HepG2 (cell line): ENCODE measurements around the gene FUT1. TPM values are rescaled to one million over a fixed set of nuclear protein-coding genes. Genes with fewer than 3 reads are reported as not detected.

Source experiments
- EEA1 ChIP-seq: sonication (generic); formaldehyde crosslinking; IDR thresholded peaks from 2 replicates; pipeline ENCODE4 v1.5.1; 2020; ENCODE audit warnings: mild to moderate bottlenecking, missing genetic modification reagents, borderline replicate concordance
- ESRRA ChIP-seq: sonication (generic); formaldehyde crosslinking; IDR thresholded peaks from 2 replicates; pipeline ENCODE4 v1.5.1; 2020; ENCODE audit warnings: mild to moderate bottlenecking, low read depth, missing genetic modification reagents
- ETV6 ChIP-seq: sonication (generic); formaldehyde crosslinking; conservative IDR thresholded peaks from 2 replicates; pipeline ENCODE4 v1.4.0; 2020; ENCODE audit warnings: missing genetic modification reagents
- FOXC1 ChIP-seq: sonication (generic); formaldehyde crosslinking; IDR thresholded peaks from 2 replicates; pipeline ENCODE4 v1.8.0; 2022; ENCODE audit warnings: mild to moderate bottlenecking, missing genetic modification reagents, borderline replicate concordance
- HOXA3 ChIP-seq: sonication (generic); formaldehyde crosslinking; IDR thresholded peaks from 2 replicates; pipeline ENCODE4 v1.5.0; 2020; ENCODE audit warnings: missing genetic modification reagents
- KLF13 ChIP-seq: sonication (generic); formaldehyde crosslinking; IDR thresholded peaks from 2 replicates; pipeline ENCODE4 v1.4.0; 2020; ENCODE audit warnings: mild to moderate bottlenecking, missing genetic modification reagents
- MAFF ChIP-seq: IDR thresholded peaks from 2 replicates; pipeline ENCODE4 v1.6.1; 2011; ENCODE audit warnings: low read depth, low read length, improper control_type of control experiment
- MTF1 ChIP-seq: sonication (generic); formaldehyde crosslinking; IDR thresholded peaks from 2 replicates; pipeline ENCODE4 v1.5.0; 2020; ENCODE audit warnings: missing genetic modification reagents
- NFKBIZ ChIP-seq: IDR thresholded peaks from 2 replicates; pipeline ENCODE4 v1.6.1; 2018; ENCODE audit warnings: missing genetic modification reagents, missing compliant biosample characterization
- SIX4 ChIP-seq: sonication (generic); formaldehyde crosslinking; IDR thresholded peaks from 2 replicates; pipeline ENCODE4 v1.4.0; 2020; ENCODE audit warnings: missing genetic modification reagents
- SKI ChIP-seq: fragments of 450-650 bp; IDR thresholded peaks from one replicate; pipeline ENCODE4 v1.6.1; 2018; ENCODE audit warnings: mild to moderate bottlenecking; ENCODE audit not compliant: partially characterized antibody
- ZMYM4 ChIP-seq: sonication (generic); formaldehyde crosslinking; IDR thresholded peaks from 2 replicates; pipeline ENCODE4 v1.8.1; 2023; ENCODE audit warnings: mild to moderate bottlenecking, missing genetic modification reagents
- ZNF160 ChIP-seq: sonication (generic); formaldehyde crosslinking; IDR thresholded peaks from 2 replicates; pipeline ENCODE4 v1.8.0; 2022; ENCODE audit warnings: mild to moderate bottlenecking, inconsistent platforms, missing genetic modification reagents
- ZNF329 ChIP-seq: sonication (generic); formaldehyde crosslinking; IDR thresholded peaks from 2 replicates; pipeline ENCODE4 v1.9.0; 2021; ENCODE audit warnings: low read depth, mild to moderate bottlenecking, missing genetic modification reagents
- ZNF547 ChIP-seq: sonication (generic); formaldehyde crosslinking; IDR thresholded peaks from 2 replicates; pipeline ENCODE4 v1.5.1; 2020; ENCODE audit warnings: mild to moderate bottlenecking, missing genetic modification reagents
- ZNF615 ChIP-seq: sonication (generic); formaldehyde crosslinking; IDR thresholded peaks from 2 replicates; pipeline ENCODE4 v1.5.0; 2020; ENCODE audit warnings: mild to moderate bottlenecking, missing genetic modification reagents, borderline replicate concordance
- ZNF724P ChIP-seq: sonication (generic); formaldehyde crosslinking; IDR thresholded peaks from 2 replicates; pipeline ENCODE4 v1.8.0; 2022; ENCODE audit warnings: missing genetic modification reagents, borderline replicate concordance
- ZNF839 ChIP-seq: sonication (generic); formaldehyde crosslinking; IDR thresholded peaks from 2 replicates; pipeline ENCODE4 v1.4.0; 2020; ENCODE audit warnings: missing genetic modification reagents, mild to moderate bottlenecking, borderline replicate concordance
- ZSCAN30 ChIP-seq: sonication (generic); formaldehyde crosslinking; IDR thresholded peaks from 2 replicates; pipeline ENCODE4 v1.5.0; 2020; ENCODE audit warnings: mild to moderate bottlenecking, missing genetic modification reagents
- polyA plus RNA-seq, 8 experiments: library from polyadenylated mRNA; depleted of rRNA in 3 of 8; stranded (reverse) in 7 of 8; unstranded in 1 of 8; fragments of >200 nt; fragmentation: Illumina TruSeq in 4 of 8; extraction: Trizol in 4 of 8; gene quantifications; 2 replicates each; pipeline versions ENCODE4 v1.2.1 to v1.2.3, GENCODE V29; 2011 to 2016; ENCODE audit warnings: low read depth in 4 of 8, missing spikeins in 1 of 8, mixed read lengths in 1 of 8; ENCODE audit not compliant: insufficient read depth in 1 of 8
- total RNA-seq, 5 experiments: library from RNA; depleted of rRNA; stranded (reverse); fragments of >200 nt; fragmentation: Illumina TruSeq; extraction: Trizol; gene quantifications; 2 replicates each; pipeline ENCODE4 v1.2.3, GENCODE V29; 2016; ENCODE audit warnings: low read depth in 1 of 5
- TF ChIP-seq, protein P1 (sequence below): sonication (generic); formaldehyde crosslinking; IDR thresholded peaks from 2 replicates; pipeline ENCODE4 v1.4.0; 2020; ENCODE audit warnings: mild to moderate bottlenecking, missing genetic modification reagents
- TF ChIP-seq, protein P2 (sequence below): IDR thresholded peaks from 2 replicates; pipeline ENCODE4 v1.6.1; 2016; ENCODE audit warnings: low read depth, missing genetic modification reagents, missing compliant biosample characterization
- TF ChIP-seq, protein P3 (sequence below): sonication (generic); formaldehyde crosslinking; IDR thresholded peaks from 2 replicates; pipeline ENCODE4 v1.5.0; 2020; ENCODE audit warnings: missing genetic modification reagents

Gene FUT1
- total and polyA plus RNA-seq, 2 of the 13 experiments (the other 11 are each of a cell fraction or from before 2014, with no cell fraction given), result 0.07 to 1.1 TPM

DNA sequence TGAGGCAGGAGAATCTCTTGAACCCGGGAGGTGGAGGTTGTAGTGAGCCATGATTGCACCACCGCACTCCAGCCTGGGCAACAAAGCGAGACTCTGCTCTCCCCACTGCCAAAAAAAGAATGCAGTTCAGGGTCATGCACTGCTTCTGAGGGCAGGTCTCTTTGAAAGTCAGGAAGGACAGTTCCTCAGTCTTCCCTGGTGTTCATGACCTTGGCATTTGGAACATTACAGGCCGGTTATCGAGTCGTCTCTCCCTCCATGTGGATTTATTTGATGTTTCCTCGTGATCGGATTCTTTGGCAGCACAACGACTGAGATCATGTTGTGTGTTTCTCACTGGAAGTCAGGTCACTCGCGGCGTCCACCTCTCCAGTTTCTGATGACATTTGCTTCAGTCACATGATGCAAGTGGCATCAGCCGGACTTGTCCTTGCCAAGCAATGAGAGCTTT, 20.1 kb upstream of the FUT1 start (continued):
- TF ChIP-seq, protein P1, sequence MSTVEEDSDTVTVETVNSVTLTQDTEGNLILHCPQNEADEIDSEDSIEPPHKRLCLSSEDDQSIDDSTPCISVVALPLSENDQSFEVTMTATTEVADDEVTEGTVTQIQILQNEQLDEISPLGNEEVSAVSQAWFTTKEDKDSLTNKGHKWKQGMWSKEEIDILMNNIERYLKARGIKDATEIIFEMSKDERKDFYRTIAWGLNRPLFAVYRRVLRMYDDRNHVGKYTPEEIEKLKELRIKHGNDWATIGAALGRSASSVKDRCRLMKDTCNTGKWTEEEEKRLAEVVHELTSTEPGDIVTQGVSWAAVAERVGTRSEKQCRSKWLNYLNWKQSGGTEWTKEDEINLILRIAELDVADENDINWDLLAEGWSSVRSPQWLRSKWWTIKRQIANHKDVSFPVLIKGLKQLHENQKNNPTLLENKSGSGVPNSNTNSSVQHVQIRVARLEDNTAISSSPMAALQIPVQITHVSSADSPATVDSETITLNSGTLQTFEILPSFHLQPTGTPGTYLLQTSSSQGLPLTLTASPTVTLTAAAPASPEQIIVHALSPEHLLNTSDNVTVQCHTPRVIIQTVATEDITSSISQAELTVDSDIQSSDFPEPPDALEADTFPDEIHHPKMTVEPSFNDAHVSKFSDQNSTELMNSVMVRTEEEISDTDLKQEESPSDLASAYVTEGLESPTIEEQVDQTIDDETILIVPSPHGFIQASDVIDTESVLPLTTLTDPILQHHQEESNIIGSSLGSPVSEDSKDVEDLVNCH (CRISPR knock-in tag), result no peak
- no peak for TF ChIP-seq ZNF547 (CRISPR knock-in tag)
- no peak for TF ChIP-seq MTF1 (CRISPR knock-in tag)
- no peak for TF ChIP-seq KLF13 (CRISPR knock-in tag)
- peak; percentile 60 for TF ChIP-seq HOXA3 (CRISPR knock-in tag)
- no peak for TF ChIP-seq ZMYM4 (CRISPR knock-in tag)
- no peak for TF ChIP-seq ZNF724P (CRISPR knock-in tag)
- no peak for TF ChIP-seq ZNF329 (CRISPR knock-in tag)
- TF ChIP-seq ZNF160 (CRISPR knock-in tag), result no peak
- no peak for TF ChIP-seq EEA1 (CRISPR knock-in tag)
- TF ChIP-seq ETV6 (CRISPR knock-in tag), result no peak
- TF ChIP-seq ZNF839 (CRISPR knock-in tag), result no peak
- peak; percentile 87 for TF ChIP-seq ESRRA (CRISPR knock-in tag)
- no peak for TF ChIP-seq ZNF615 (CRISPR knock-in tag)
- TF ChIP-seq SKI, result peak; percentile 98
- no peak for TF ChIP-seq MAFF
- TF ChIP-seq, protein P2, sequence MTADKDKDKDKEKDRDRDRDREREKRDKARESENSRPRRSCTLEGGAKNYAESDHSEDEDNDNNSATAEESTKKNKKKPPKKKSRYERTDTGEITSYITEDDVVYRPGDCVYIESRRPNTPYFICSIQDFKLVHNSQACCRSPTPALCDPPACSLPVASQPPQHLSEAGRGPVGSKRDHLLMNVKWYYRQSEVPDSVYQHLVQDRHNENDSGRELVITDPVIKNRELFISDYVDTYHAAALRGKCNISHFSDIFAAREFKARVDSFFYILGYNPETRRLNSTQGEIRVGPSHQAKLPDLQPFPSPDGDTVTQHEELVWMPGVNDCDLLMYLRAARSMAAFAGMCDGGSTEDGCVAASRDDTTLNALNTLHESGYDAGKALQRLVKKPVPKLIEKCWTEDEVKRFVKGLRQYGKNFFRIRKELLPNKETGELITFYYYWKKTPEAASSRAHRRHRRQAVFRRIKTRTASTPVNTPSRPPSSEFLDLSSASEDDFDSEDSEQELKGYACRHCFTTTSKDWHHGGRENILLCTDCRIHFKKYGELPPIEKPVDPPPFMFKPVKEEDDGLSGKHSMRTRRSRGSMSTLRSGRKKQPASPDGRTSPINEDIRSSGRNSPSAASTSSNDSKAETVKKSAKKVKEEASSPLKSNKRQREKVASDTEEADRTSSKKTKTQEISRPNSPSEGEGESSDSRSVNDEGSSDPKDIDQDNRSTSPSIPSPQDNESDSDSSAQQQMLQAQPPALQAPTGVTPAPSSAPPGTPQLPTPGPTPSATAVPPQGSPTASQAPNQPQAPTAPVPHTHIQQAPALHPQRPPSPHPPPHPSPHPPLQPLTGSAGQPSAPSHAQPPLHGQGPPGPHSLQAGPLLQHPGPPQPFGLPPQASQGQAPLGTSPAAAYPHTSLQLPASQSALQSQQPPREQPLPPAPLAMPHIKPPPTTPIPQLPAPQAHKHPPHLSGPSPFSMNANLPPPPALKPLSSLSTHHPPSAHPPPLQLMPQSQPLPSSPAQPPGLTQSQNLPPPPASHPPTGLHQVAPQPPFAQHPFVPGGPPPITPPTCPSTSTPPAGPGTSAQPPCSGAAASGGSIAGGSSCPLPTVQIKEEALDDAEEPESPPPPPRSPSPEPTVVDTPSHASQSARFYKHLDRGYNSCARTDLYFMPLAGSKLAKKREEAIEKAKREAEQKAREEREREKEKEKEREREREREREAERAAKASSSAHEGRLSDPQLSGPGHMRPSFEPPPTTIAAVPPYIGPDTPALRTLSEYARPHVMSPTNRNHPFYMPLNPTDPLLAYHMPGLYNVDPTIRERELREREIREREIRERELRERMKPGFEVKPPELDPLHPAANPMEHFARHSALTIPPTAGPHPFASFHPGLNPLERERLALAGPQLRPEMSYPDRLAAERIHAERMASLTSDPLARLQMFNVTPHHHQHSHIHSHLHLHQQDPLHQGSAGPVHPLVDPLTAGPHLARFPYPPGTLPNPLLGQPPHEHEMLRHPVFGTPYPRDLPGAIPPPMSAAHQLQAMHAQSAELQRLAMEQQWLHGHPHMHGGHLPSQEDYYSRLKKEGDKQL (CRISPR knock-in tag), result no peak; the same call in 1 of the 2 replicates
- TF ChIP-seq NFKBIZ (CRISPR knock-in tag), result no peak
- TF ChIP-seq FOXC1 (CRISPR knock-in tag), result no peak
- TF ChIP-seq ZSCAN30 (CRISPR knock-in tag), result no peak
- TF ChIP-seq SIX4 (CRISPR knock-in tag), result no peak
- TF ChIP-seq, protein P3, sequence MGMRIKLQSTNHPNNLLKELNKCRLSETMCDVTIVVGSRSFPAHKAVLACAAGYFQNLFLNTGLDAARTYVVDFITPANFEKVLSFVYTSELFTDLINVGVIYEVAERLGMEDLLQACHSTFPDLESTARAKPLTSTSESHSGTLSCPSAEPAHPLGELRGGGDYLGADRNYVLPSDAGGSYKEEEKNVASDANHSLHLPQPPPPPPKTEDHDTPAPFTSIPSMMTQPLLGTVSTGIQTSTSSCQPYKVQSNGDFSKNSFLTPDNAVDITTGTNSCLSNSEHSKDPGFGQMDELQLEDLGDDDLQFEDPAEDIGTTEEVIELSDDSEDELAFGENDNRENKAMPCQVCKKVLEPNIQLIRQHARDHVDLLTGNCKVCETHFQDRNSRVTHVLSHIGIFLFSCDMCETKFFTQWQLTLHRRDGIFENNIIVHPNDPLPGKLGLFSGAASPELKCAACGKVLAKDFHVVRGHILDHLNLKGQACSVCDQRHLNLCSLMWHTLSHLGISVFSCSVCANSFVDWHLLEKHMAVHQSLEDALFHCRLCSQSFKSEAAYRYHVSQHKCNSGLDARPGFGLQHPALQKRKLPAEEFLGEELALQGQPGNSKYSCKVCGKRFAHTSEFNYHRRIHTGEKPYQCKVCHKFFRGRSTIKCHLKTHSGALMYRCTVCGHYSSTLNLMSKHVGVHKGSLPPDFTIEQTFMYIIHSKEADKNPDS, result no peak
